Ramos (cell line): ENCODE results near the gene WHRN.

ENCODE experiments used
- in situ Hi-C: fragments of 300-500 bp; cut with MboI; formaldehyde crosslinking; loops from one replicate; pipeline ENCODE4 v1.14.3; 2022; ENCODE audit warnings: low sequenced_read_pairs; ENCODE audit not compliant: unreplicated experiment

The WHRN gene

DNA sequence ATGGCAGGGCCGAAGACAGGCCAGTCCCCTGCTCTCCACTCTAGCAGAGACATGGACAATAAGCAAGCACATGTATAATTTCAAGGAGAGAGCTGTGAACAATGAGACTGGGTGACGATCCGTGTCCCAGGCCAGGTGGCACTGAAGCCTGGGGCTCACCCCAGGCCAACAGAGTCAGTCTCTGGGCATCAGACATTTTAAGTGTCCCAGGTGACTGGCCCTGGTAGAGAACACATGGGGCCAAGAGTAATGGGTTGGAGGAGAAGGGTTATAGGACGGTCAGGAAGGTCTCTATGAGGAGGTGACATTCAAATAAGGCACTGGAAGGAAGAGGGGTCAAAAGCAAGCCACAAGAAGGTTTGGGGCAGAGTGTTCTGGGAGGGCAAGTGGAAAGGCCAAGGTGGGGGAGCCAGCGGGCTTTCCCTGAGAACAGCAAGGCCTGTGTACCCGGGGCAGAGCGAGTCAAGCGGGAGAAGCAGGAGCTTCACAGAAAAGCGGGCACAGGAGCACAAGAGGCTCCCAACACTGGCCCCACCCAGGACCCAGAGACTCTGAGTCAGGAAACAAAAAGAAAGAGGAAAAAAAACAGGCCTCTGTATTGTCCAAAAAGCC is 116.4 kb downstream of the WHRN start:
- in situ Hi-C loops, result no loop called here

DNA sequence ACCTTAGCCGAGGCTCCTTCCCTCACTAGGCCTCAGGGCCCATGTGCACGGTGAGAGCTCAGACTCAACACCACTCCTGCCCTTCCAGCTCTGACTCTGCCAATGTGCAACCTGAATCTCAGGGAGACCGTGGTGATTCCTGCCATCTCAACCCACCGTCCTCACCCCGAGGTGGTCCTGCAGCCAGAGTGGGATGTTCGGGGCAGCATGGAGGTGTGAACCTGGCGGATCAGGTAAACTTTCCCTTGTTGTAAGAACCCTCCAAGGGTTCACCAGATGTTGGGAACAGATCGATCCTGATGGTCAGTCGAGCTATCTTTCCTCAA is 117.0 kb downstream of the WHRN start:
- in situ Hi-C loops, result no loop called here

DNA sequence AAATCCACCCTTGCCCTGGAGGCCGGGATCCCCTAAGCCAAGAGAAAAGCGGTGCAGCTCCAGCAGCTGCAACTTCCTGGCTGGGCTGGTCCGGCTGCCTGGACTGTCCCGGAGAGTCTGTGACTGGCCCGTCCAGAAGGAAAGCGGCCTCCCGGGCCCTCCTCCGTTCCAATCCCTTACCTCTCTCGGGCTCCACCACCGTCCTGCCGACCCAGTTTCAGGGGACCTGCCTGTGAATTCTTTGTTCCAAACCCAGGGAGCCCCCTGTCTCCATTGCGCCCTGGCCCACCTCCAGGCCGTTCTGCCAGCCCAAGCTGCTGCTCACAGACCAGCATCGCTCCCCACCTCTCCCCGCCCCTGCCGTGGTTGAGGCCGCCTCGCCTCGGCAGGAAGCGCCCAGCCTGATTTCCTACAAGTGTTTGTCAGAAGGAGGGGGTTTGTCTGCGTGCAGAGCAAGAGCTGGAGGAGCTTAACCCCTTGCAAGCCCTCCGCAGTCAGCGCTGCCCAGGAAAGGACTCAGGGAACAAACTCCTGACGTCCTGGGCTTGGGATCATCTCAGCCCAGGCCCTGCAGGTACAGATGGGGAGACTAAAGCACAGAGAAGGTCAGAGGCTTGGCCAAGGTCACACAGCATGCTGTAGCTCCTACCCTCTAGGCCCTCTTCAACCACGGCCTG is 117.5 kb downstream of the WHRN start, which contains the start of gene AKNA:
TSS of gene AKNA (minus strand) at position 303 of the 677 bp plus-strand sequence. CDS start 6,649 bp downstream, outside the sequence.
- in situ Hi-C loops, result no loop called here

DNA sequence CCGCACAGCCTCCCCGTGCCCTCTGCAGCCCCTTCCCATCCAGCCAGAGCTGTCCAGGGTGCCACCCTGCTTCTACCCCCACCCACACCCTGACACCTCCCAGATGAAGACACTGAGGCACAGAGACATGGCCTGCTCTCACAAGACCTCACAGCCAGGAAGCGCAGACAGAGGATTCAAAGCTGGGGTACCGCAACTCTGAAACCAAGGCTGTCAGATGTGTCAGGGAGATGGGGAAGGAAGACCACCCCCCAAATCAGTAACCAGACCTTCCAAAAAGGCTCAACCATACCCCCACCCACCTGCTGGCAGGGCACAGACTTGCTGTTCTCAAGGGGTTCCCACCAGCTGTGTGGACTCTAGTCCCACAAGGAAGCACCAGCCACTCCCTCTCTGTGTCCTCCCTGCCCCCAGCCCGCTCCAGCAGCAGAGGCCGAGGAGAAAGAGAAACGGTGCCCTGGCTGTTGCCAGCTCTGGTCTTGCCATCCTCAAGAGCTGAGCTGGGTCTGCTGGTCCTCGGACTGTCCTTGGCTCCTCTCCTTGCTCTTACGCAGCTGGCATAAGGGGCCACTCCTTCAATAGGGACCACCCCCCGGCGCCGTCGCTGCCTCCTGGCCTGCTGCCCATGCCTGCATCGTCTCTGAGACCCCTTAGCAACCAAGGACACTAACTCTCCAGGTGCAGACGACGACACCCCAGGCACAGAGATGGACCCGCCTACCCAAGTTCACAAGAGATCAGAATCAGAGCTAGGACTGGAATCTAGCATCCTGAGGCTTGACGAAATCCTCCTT is 118.2 kb downstream of the WHRN start:
- in situ Hi-C loops, result no loop called here

DNA sequence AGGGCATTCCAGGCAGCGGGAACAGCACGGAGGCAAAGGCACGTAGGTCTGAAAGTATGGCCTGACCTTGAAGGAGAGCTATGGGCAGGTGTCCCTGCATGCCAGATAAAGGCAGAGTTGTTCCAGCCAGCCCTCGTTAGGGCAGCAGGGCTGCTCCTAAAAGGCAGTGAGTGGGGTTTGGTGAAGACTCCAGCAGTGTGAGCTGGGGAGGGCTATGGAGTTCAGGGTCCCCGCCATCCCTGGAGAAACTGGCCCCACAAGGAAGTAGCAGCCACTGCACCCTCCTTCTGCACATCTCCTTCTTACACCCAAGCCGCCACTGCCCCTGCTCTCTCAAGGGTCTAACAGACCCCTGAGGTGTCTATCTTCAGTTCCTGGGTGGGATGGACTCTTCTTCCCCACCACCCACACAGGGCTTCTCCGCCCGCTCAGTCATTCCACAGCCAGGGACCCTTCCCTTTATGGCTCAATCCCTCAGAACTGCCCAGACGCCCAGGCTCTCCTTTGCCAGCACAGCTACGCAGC is 118.8 kb downstream of the WHRN start:
- in situ Hi-C loops, result no loop called here

DNA sequence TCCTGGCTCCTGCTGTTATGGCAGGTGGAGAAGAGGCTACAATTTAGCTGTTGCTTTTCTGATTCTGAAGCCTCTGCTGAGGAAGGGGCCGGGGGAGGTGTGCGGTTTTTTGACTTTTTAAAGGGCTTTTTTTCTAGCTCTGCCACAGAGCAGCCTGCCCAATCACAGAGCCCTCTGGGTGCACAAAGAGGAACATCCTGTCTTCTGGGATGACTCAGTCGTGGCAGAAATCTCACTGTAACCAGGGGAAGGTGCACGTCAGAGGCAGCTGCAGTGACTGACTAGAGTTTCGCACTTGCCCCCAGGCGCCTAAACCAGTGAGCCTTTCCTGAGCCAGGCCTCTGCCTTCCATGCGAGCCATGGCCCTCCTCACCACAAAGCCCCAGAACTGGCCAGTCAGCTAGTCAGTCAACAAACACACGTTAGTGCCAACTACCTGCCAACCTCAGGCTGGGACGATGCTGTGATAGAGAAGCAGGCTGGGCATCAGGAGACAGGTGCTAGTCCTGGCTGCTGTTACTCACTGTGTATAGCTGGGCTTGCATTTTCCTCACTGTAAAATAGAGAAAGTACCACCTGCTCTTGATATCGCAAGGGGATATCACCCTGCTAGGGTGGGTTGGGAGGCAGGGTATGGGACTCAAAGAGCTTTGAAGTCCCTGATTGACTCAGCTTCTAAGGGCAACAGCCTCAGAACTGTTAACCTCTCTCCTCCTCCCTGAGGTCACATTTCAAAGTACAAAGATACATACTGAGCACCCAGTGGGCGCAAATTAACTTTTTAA is 119.7 kb downstream of the WHRN start:
- in situ Hi-C loops, result no loop called here

DNA sequence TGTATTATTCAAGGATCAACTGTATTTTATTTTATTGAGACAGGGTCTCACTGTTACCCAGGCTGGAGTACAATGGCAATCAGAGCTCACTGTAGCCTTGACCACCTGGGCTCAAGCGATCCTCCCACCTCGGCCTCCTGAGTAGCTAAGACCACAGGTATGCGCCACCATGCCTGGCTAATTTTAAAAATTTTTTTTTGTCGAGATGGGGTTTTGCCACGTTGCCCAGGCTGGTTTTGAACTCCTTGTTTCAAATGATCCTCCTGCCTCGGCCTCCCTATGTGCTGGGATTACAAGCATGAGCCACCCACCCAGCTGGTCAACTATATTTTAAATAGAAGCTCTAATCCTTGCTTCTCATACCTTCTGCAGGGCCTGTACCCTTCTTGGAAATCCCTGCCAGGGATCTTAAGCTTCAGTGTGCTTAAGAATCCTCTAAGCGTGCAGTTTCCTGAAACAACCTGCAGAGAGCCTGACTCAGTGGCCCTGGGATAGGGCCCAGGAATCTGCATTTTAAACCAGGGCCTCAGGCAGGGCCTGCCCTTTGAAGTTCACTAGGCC is 120.4 kb downstream of the WHRN start:
- in situ Hi-C loops, result no loop called here

DNA sequence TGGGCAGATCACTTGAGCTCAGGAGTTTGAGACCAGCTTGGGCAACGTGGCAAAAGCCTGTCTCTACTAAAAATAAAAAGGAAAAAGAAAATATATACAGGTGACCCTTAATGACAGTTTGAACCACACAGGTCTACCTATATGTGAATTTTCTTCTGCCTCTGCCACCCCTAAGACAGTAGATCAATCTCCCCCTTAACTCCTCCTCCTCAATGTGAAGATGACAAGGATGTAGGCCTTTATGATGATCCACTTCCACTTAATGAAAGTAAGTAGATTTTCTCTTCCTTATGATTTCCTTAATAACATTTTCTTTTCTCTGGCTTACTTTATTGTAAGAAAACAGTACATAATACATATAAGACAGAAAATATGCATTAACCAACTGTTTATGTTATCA is 120.9 kb downstream of the WHRN start:
- in situ Hi-C loops, result no loop called here

DNA sequence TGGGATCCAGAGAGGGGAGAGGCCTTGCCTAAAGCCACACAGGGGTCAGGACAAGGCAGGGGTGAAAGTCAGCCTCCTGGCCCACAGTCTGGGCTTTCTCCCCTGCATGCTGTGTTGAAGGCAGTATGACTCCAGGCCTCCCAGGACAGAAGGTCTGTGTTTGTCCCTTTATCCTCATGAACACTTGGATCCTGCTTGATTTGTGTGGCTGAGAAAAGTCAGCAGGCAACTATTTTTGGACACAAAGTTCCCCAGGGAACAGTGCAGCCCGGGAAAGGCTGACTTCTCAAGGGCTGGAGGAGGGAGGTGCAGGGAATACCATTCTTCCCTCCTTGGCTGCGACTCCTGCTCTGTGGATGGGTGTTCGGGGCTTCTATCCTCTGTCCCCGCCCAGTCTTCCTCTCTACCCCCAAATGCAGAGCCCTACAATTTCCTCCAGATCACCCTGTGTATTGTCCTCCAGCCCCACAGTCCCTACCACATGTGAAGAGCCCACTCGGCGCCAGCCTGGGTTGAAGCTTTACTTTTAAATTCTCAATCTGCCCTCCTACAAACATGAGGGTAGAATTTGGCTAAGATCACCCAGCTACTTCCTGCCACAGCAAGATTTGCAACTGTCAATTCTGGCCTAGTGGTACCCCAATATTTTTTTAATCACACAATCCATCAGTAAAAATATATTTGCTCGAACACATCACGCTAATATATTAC is 121.6 kb downstream of the WHRN start:
- in situ Hi-C loops, result no loop called here

DNA sequence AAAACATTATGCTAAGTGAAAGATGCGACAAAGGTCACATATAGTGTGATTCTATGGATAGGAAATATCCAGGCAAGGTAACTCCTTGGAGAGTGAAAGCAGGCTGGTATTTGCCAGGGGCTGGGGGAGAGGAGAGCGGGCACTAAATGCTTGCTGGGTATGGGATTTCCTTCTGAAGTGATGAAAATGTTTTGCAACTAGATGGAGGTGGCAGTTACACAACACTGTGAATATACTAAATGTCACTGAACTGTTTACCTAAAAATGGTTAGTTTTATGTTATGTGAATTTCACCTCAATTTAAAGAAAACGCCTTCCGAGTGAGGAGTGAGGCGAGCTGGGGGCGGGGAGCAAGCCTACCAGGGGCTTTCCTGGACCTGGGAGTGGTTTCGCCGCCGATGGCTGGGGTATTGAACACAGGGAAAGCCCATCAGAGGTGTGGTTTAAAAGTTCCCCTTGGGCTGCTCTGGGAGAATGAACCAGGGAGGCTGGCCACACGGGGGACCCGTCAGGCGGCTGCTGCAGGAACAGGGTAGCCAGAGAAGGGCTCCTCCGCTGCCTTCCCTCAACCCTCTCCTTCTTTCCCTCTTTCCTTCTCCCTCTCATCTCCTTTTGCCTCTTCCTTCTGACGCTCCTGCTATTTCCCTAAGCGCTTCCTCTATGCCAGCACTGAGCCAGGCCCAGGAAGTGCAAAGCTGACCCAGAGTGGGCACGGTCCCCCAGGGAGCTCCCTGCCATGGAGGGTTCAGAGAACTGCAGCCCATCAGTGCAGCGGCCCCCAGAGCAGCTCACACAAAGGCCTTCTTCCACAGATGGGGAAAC is 122.4 kb downstream of the WHRN start:
- in situ Hi-C loops, result no loop called here

DNA sequence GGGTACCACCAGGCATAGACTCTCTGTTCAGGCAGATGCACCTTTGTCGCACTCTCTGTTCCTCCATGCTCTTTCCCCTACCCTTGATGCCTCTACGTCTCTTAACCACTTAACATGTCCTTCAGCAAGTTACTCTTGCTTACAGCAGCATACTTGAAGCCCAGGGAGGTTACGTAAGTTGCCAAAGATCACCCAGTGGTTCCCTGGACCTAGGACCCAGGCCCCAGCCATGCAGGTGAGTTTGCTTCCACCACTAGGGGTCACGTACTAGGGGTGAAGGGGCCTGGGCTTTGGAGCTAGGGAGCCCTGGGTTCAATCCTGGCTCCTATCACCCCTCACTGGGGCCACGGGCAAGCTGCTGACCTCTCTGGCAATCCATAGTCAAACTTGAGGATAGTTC is 126.4 kb downstream of the WHRN start:
- in situ Hi-C loops, result no loop called here

DNA sequence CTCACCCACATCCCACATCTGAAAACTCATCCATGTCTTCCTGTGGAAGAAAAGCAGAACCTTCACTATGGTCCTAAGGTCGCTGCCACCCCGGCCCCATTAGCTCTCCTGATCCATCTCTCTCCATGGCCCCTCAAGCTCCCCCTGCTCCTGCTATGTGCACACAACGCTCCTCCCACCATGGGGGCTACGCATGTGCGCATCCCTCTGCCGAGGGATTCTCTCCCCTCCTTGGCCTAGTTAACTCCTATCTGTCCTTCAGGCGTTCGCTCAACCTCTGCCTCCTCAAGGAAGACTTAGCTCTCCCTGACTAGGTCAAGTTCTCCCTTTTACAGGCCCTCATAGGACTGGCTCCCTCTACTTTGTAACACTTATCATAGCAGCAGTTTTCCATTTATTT is 127.3 kb downstream of the WHRN start:
- in situ Hi-C loops, result no loop called here

DNA sequence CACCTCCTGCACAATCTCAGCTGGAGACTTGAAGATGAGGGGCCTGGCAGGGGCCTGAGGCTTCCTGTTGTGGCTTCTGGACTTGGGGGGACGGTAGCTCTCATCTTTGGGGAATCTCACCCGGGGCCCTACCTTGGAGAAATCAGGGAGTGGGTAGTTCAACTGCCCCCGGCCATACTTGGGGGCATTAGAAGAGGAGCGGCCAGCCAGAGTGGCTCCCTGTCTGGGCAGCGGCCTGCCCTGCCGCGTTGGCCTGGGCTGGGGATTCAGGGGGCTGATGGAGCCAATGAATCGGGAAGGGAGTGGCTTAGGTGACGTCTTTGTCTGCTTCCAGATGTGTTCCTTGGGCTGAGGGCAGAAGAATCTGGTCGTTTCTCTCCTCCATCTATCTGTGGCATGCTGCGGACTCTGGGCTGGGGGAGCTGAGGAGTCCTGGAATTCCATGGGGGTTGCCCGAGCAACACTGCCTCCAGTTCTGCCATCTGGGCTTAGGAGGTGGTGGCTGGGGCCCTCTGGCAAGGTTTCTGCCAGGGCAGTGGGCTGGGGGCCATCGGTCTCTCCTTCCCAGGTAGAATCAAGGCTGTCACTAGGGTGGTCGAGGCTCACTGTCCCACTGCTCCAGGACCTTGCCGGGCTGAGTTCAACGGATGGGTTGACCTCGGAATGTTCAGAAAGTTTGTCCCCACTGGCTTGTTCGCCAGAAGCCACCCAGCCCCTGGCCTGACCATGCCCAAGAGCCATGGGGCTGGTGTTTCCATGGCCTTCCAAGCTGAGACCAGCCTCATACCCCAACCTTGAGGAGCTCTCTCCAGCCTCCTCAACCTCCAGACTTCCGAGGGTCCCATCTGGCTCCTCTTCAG is 128.5 kb downstream of the WHRN start:
- in situ Hi-C loops, result no loop called here

DNA sequence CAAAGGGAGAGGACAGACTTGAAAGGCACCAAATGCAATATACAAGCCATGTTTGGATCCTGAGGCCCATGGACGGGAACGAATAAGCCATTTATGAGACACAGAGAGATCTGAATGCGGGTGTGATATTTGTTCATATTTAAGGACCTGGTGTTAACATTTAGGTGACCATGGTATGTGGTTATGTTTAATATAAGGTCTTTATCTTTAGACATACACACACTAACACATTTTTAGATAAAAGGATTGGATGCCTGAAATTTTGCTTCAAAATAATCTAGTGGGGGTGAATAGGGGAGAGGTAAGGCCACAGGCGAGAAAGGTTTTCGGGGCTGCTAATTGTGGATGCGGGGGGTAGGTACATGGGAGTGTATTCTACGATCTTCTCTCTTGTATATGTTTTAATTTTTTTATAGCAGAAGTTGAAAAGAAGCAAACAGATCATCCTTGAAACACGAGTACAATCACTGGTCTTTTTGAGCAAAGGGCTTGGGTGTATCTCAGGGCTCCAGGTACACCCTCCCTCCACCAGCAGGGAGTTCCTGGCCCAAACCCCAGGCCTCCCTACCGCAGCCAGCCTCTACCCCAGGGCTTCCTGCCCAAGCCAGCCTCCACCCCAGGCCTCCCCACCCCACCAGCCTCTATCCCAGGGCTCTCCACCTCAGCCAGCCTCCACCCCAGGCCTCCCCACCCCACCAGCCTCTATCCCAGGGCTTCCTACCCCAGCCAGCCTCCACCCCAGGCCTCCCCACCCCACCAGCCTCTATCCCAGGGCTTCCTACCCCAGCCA is 129.7 kb downstream of the WHRN start:
- in situ Hi-C loops, result no loop called here

DNA sequence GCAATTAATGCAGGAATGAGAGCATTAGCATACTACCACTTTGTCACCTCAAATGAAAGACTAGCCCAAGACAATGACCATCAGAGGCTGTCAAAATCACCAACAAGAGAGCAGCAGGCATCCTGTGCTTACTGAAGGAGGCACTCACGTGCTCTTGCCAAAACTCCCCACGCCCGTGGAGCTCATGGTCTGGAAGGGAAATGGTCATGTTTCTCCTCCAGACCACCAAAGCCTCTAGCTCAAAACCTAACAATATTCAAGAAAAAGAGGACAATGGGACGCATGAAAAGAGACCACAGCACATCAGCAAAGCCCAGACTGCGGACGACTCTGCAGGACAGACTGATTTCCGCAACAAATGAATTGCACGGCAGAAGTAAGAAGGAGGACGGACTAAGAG is 130.3 kb downstream of the WHRN start:
- in situ Hi-C loops, result no loop called here

DNA sequence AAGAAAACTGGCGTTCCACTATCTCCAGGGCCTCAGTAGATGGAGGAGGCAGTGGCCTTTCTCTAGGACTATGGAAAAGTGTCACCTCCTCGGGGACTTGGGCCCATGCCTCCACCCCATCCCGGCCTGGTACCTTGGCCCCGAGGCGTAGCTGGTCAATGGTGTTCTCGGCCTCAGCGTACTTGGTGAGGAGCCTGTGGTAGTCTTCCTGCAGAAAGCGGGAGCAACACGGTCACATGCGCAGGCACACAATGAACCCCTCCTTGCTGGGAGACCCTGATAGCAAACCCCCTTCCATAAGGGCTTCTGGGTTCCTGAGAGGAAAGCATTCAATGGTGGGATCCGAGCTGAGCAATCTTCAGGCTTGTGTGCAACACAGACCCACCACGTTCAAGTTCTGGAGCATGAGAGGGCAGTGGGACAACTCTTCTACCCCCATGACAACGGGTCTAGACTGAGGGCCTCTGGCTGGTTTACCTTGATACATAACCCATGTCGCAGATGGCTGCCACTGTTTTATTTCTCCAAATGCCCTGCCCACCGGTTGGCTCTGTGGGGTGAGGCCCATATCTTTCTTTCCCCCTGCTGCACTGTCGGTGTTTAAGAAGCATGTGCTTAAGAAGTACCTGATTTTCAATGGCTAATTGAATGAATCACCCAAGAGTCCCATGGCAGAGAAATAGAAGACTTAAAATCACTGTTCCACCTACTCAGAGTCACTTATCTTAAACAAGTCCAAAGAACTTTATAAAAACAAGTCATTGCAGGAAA is 131.1 kb downstream of the WHRN start:
- in situ Hi-C loops, result no loop called here
